Measurements from ENCODE around the gene TTBK2. TPM values are rescaled to one million over a fixed set of nuclear protein-coding genes. Genes with fewer than 3 reads are reported as not detected.
A peak's percentile ranks its signal among the peaks of the same experiment; 100 is the strongest.
"Not testable (repeated sequence)": the region's sequence is repeated elsewhere in the genome, so short reads cannot be mapped to it uniquely, and the experiment has no call there.

TTBK2 gene
- 13.8 and 33.8 TPM in 2 replicates for total RNA-seq (2014; rRNA removed; shearing (Covaris generic); ENCODE audit: low replicate concordance)

GRCh38 chr15:42920519-42921341 is at the start of gene TTBK2:
Gene TTBK2, minus strand, starts transcription at chr15:42920778. Its CDS starts 42,161 bp downstream, at chr15:42878617.
- H3K27me3 ChIP-seq (ENCODE audit: low read length) = no peaks in the 10 kb centered on the region
- peaks cover 45% of the 10 kb centered on the region for H3K79me2 ChIP-seq (ENCODE audit: low read length)
- H3K4me3 ChIP-seq (ENCODE audit: low read length) = peak within 1 kb of the TSS; percentile 87
- no peaks in the 10 kb centered on the region for H4K20me1 ChIP-seq (ENCODE audit: insufficient read depth, low read depth, low read length)
- peak within 1 kb of the TSS; percentile 61 for H3K27ac ChIP-seq (ENCODE audit: low read length)
- no peaks in the 10 kb centered on the region for H3K9me2 ChIP-seq (replicated peaks; ENCODE audit: insufficient read depth, low read length)
- peak within 1 kb of the TSS; percentile 100 for H2AFZ ChIP-seq (ENCODE audit: low read length)
- peaks cover 44% of the 10 kb centered on the region for H3K4me1 ChIP-seq (ENCODE audit: low read length)
- H3K9me3 ChIP-seq (ENCODE audit: low read length) = no peaks in the 10 kb centered on the region
- H3K4me2 ChIP-seq (ENCODE audit: low read depth, low read length, poor library complexity, severe bottlenecking) = peak within 1 kb of the TSS; percentile 98
- H3K36me3 ChIP-seq (ENCODE audit: insufficient read depth, low read length) = no peaks in the 10 kb centered on the region
- peak within 1 kb of the TSS; percentile 79 for H3K9ac ChIP-seq (ENCODE audit: low read length)
- DNase-seq = peak; percentile 99

- no peaks in the 10 kb centered on the region for H3K4me1 ChIP-seq (ENCODE audit: low read length)
- H3K4me2 ChIP-seq (ENCODE audit: low read depth, low read length, poor library complexity, severe bottlenecking) = no peak overlapping the region
- no peak for DNase-seq
- H2AFZ ChIP-seq (ENCODE audit: low read length) = no peak overlapping the region
- H4K20me1 ChIP-seq (ENCODE audit: insufficient read depth, low read depth, low read length) = no peaks in the 10 kb centered on the region
- H3K27ac ChIP-seq (ENCODE audit: low read length) = no peak overlapping the region
- H3K4me3 ChIP-seq (ENCODE audit: low read length) = no peak overlapping the region
- H3K9ac ChIP-seq (ENCODE audit: low read length) = no peak overlapping the region
- peaks cover 22% of the 10 kb centered on the region for H3K36me3 ChIP-seq (ENCODE audit: insufficient read depth, low read length)
- no peaks in the 10 kb centered on the region for H3K9me3 ChIP-seq (ENCODE audit: low read length)
- no peaks in the 10 kb centered on the region for H3K27me3 ChIP-seq (ENCODE audit: low read length)
- no peaks in the 10 kb centered on the region for H3K79me2 ChIP-seq (ENCODE audit: low read length)
- no peaks in the 10 kb centered on the region for H3K9me2 ChIP-seq (replicated peaks; ENCODE audit: insufficient read depth, low read length)
These were observed 43.9 kb upstream of the TTBK2 start for GRCh38 chr15:42964476-42964875.

GRCh38 chr15:42955518-42955917 is 34.9 kb upstream of the TTBK2 start:
- no peaks in the 10 kb centered on the region for H3K9me3 ChIP-seq (ENCODE audit: low read length)
- H3K4me2 ChIP-seq (ENCODE audit: low read depth, low read length, poor library complexity, severe bottlenecking) = no peak overlapping the region
- no peaks in the 10 kb centered on the region for H3K27me3 ChIP-seq (ENCODE audit: low read length)
- H3K36me3 ChIP-seq (ENCODE audit: insufficient read depth, low read length) = peaks cover 49% of the 10 kb centered on the region
- no peaks in the 10 kb centered on the region for H3K4me1 ChIP-seq (ENCODE audit: low read length)
- H3K27ac ChIP-seq (ENCODE audit: low read length) = no peak overlapping the region
- no peak overlapping the region for H3K4me3 ChIP-seq (ENCODE audit: low read length)
- H3K9ac ChIP-seq (ENCODE audit: low read length) = no peak overlapping the region
- no peaks in the 10 kb centered on the region for H4K20me1 ChIP-seq (ENCODE audit: insufficient read depth, low read depth, low read length)
- no peak overlapping the region for H2AFZ ChIP-seq (ENCODE audit: low read length)
- no peaks in the 10 kb centered on the region for H3K79me2 ChIP-seq (ENCODE audit: low read length)
- no peak for DNase-seq
- no peaks in the 10 kb centered on the region for H3K9me2 ChIP-seq (replicated peaks; ENCODE audit: insufficient read depth, low read length)

GRCh38 chr15:42954291-42954690 is 33.7 kb upstream of the TTBK2 start:
- Histone ChIP-seq H3K27ac (ENCODE audit: low read length) (no peak overlapping the region), H3K9me2 (replicated peaks; ENCODE audit: insufficient read depth, low read length) (no peaks in the 10 kb centered on the region), H3K79me2 (ENCODE audit: low read length) (no peaks in the 10 kb centered on the region), H3K27me3 (ENCODE audit: low read length) (no peaks in the 10 kb centered on the region), H3K4me1 (ENCODE audit: low read length) (no peaks in the 10 kb centered on the region), H3K4me3 (ENCODE audit: low read length) (no peak overlapping the region), H3K9ac (ENCODE audit: low read length) (no peak overlapping the region), H3K36me3 (ENCODE audit: insufficient read depth, low read length) (peaks cover 48% of the 10 kb centered on the region), H3K9me3 (ENCODE audit: low read length) (no peaks in the 10 kb centered on the region), H4K20me1 (ENCODE audit: insufficient read depth, low read depth, low read length) (no peaks in the 10 kb centered on the region), H2AFZ (ENCODE audit: low read length) (no peak overlapping the region), H3K4me2 (ENCODE audit: low read depth, low read length, poor library complexity, severe bottlenecking) (no peak overlapping the region)
- DNase-seq = no peak

GRCh38 chr15:42948898-42949297 is 28.3 kb upstream of the TTBK2 start:
- not testable (repeated sequence) for H3K9me2 ChIP-seq (replicated peaks; ENCODE audit: insufficient read depth, low read length); H3K9ac ChIP-seq (ENCODE audit: low read length); H2AFZ ChIP-seq (ENCODE audit: low read length); H3K27me3 ChIP-seq (ENCODE audit: low read length); H3K4me3 ChIP-seq (ENCODE audit: low read length); H3K4me2 ChIP-seq (ENCODE audit: low read depth, low read length, poor library complexity, severe bottlenecking); H3K27ac ChIP-seq (ENCODE audit: low read length); H3K4me1 ChIP-seq (ENCODE audit: low read length); DNase-seq; H3K79me2 ChIP-seq (ENCODE audit: low read length); H4K20me1 ChIP-seq (ENCODE audit: insufficient read depth, low read depth, low read length); H3K9me3 ChIP-seq (ENCODE audit: low read length)
- H3K36me3 ChIP-seq (ENCODE audit: insufficient read depth, low read length) = peaks cover 34% of the 10 kb centered on the region

- H3K9me3 ChIP-seq (ENCODE audit: low read length) = no peaks in the 10 kb centered on the region
These were observed 19.9 kb upstream of the TTBK2 start for GRCh38 chr15:42940527-42940926.

GRCh38 chr15:42939841-42940240 is 19.3 kb upstream of the TTBK2 start:
- no peak overlapping the region for H3K4me2 ChIP-seq (ENCODE audit: low read depth, low read length, poor library complexity, severe bottlenecking)
- no peak overlapping the region for H3K9ac ChIP-seq (ENCODE audit: low read length)
- no peak overlapping the region for H3K4me3 ChIP-seq (ENCODE audit: low read length)
- peaks cover 9% of the 10 kb centered on the region; the same call in 1 of the 2 replicates for H3K36me3 ChIP-seq (ENCODE audit: insufficient read depth, low read length)
- no peaks in the 10 kb centered on the region for H4K20me1 ChIP-seq (ENCODE audit: insufficient read depth, low read depth, low read length)
- no peak overlapping the region for H3K27ac ChIP-seq (ENCODE audit: low read length)
- DNase-seq = no peak
- H3K9me2 ChIP-seq (replicated peaks; ENCODE audit: insufficient read depth, low read length) = no peaks in the 10 kb centered on the region
- H3K4me1 ChIP-seq (ENCODE audit: low read length) = no peaks in the 10 kb centered on the region
- no peaks in the 10 kb centered on the region for H3K9me3 ChIP-seq (ENCODE audit: low read length)
- no peaks in the 10 kb centered on the region for H3K79me2 ChIP-seq (ENCODE audit: low read length)
- no peak overlapping the region for H2AFZ ChIP-seq (ENCODE audit: low read length)
- H3K27me3 ChIP-seq (ENCODE audit: low read length) = no peaks in the 10 kb centered on the region

More at GRCh38 chr15:42940527-42940926, 19.9 kb upstream of the TTBK2 start:
- no peak overlapping the region for H3K27ac ChIP-seq (ENCODE audit: low read length)
- no peaks in the 10 kb centered on the region for H3K27me3 ChIP-seq (ENCODE audit: low read length)
- no peaks in the 10 kb centered on the region for H4K20me1 ChIP-seq (ENCODE audit: insufficient read depth, low read depth, low read length)
- no peak overlapping the region for H3K9ac ChIP-seq (ENCODE audit: low read length)
- no peak overlapping the region for H3K4me2 ChIP-seq (ENCODE audit: low read depth, low read length, poor library complexity, severe bottlenecking)
- H3K36me3 ChIP-seq (ENCODE audit: insufficient read depth, low read length) = peaks cover 11% of the 10 kb centered on the region; the same call in 1 of the 2 replicates
- H3K4me3 ChIP-seq (ENCODE audit: low read length) = no peak overlapping the region
- DNase-seq = no peak
- no peaks in the 10 kb centered on the region for H3K9me2 ChIP-seq (replicated peaks; ENCODE audit: insufficient read depth, low read length)
- no peak overlapping the region for H2AFZ ChIP-seq (ENCODE audit: low read length)
- H3K4me1 ChIP-seq (ENCODE audit: low read length) = no peaks in the 10 kb centered on the region
- no peaks in the 10 kb centered on the region for H3K79me2 ChIP-seq (ENCODE audit: low read length)

GRCh38 chr15:42937143-42937542 is 16.6 kb upstream of the TTBK2 start:
- Histone ChIP-seq H3K9me2 (replicated peaks; ENCODE audit: insufficient read depth, low read length) (no peaks in the 10 kb centered on the region), H3K4me3 (ENCODE audit: low read length) (no peak overlapping the region), H3K9ac (ENCODE audit: low read length) (no peak overlapping the region), H3K27ac (ENCODE audit: low read length) (no peak overlapping the region), H3K4me2 (ENCODE audit: low read depth, low read length, poor library complexity, severe bottlenecking) (no peak overlapping the region), H2AFZ (ENCODE audit: low read length) (no peak overlapping the region), H3K9me3 (ENCODE audit: low read length) (no peaks in the 10 kb centered on the region), H3K36me3 (ENCODE audit: insufficient read depth, low read length) (no peaks in the 10 kb centered on the region), H3K4me1 (ENCODE audit: low read length) (no peaks in the 10 kb centered on the region), H4K20me1 (ENCODE audit: insufficient read depth, low read depth, low read length) (no peaks in the 10 kb centered on the region), H3K27me3 (ENCODE audit: low read length) (no peaks in the 10 kb centered on the region), H3K79me2 (ENCODE audit: low read length) (no peaks in the 10 kb centered on the region)
- no peak for DNase-seq

All from Karpas-422 (cell line).